Skeletal muscle cell (primary cell): ENCODE data around the gene APBA2.
A peak's percentile ranks its signal among the peaks of the same experiment; 100 is the strongest.
"Not testable (repeated sequence)": the region's sequence is repeated elsewhere in the genome, so short reads cannot be mapped to it uniquely, and the experiment has no call there.

Source experiments
- DNase-seq: peaks from one replicate; pipeline ENCODE4 v3.0.0-alpha.2; 2010; ENCODE audit warnings: low read depth
- H3K4me3 ChIP-seq: 2 replicates; pipeline ENCODE4 v1.5.1; 2011; ENCODE audit warnings: low read depth, mild to moderate bottlenecking, control low read depth, low read length, moderate library complexity

The APBA2 gene

DNA sequence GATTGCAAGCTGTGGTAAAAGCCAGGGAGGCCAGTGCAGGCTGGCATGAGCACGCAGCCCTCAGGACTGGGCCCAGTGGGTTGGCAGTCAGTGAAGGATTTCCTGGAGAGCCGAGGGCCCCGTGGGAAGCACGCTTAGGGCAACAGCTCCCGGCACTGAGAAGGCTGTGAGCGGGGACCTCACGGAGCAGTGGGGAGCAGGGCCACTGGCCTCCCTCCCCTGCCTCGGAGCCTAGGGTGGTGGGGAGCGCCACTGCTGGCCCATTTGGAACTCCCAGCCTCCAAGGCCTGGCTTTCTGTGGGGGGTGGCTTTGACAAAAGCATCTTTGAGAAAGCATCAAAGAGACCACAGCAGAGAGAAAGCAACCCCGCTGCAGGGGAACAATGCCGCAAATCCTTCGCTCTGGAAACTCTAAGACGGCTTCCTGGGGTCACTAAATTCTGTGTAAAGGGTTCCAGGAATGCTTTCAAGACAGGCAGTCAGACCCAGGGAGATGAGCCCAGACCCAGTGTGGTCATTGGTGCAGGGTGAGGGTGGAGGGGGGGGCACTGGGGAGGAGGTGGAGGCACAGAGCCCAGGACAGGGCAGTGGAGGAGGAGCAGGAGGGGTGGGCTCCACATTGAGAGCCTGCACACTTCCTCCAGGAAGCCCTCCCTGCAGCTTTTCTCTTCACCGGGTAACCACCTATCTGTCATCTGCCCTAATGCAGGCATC is 9.5 kb upstream of the APBA2 start:
- DNase-seq: no peak
- no peak overlapping the region for H3K4me3 ChIP-seq

DNA sequence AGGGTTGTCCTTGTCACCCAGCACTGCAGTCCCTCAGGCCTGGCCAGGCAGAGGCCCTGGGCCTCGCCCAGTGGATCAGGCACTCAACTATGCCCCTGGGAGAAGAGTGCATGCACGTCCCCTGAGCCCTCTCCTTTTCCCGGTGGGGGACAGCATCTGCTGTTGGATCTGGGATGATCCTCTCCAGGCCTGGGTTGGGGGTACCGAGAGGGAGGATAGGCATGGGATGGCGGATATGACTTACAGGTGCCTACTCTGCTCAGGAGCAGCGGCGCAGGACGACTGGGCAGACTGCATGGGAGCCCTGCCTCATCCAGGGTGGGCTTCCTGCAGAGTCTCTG is 9.0 kb upstream of the APBA2 start:
- no peak overlapping the region for H3K4me3 ChIP-seq
- no peak for DNase-seq

- no peak for DNase-seq
These were observed 7.6 kb upstream of the APBA2 start for GRCh38 chr15:28878209-28878608.

DNA sequence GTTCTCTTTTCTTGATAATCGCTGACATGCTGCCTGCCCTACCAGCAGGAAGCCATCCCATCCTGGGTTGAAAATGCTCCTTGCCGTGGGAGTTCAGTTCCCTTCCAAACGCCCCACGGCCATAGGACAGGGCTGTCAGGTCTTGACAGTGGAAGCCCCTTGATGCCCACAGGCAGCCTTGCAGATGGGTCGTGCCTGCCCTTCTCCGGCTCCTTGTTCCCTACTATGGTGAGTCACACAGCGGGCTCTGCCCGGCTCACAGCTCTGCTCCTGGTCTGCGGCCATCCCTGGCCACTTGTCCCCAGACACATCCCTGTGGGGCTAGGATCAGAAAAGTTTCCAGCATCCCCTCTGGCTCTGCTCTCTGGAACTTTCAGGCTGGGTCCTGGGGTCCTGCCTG is 6.2 kb upstream of the APBA2 start:
- no peak for DNase-seq
- no peak overlapping the region for H3K4me3 ChIP-seq

More at GRCh38 chr15:28878209-28878608, 7.6 kb upstream of the APBA2 start:
- H3K4me3 ChIP-seq: no peak overlapping the region

GRCh38 chr15:28880680-28881079 is 5.1 kb upstream of the APBA2 start:
- H3K4me3 ChIP-seq: no peak overlapping the region
- no peak for DNase-seq

GRCh38 chr15:28881170-28881569 is 4.6 kb upstream of the APBA2 start:
- no peak overlapping the region for H3K4me3 ChIP-seq
- DNase-seq: no peak

GRCh38 chr15:28881600-28881999 is 4.2 kb upstream of the APBA2 start:
- no peak for DNase-seq
- no peak overlapping the region for H3K4me3 ChIP-seq

DNA sequence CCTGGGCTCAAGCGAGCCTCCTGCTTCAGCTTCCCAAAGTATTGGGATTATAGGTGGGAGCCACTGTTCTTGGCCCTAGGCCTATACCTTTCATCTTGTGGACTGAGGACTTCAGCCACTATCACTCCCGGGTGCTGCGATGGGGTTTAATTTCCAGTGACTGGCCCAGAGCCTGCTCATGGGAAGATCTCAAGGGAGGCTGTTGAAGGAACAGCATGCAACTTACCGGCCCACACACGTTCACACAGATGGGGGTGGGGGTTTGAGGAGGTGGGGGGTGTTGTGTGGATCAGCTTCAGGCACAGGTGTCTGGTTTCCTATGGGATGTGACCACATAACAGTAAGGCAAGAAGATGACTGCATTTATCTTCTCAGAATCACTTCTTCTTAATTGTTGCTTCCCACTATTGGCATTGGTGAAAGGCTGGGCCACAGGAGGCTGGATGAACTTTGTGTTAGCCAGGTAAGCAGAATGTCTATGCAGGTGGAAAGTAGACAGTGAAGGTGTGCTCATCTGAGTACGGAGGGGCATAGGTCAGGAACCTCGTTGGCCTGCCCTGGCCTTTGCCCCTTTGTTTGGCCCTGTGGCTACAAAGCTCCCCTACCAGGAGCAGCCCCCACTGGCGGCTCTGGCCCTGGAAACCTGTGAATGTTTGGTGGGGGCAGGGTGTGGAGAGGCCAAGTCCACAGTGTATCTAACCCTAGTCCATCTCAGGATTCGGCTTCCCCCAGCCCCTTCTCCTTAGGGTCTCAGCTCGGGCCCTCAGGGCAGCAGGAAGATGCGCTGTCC is 1.4 kb upstream of the APBA2 start:
- no peak for DNase-seq
- H3K4me3 ChIP-seq: no peak overlapping the region

GRCh38 chr15:28885128-28885629 is 595 bp upstream of the APBA2 start:
- peak overlapping the region; percentile 72 for H3K4me3 ChIP-seq
- no peak for DNase-seq

DNA sequence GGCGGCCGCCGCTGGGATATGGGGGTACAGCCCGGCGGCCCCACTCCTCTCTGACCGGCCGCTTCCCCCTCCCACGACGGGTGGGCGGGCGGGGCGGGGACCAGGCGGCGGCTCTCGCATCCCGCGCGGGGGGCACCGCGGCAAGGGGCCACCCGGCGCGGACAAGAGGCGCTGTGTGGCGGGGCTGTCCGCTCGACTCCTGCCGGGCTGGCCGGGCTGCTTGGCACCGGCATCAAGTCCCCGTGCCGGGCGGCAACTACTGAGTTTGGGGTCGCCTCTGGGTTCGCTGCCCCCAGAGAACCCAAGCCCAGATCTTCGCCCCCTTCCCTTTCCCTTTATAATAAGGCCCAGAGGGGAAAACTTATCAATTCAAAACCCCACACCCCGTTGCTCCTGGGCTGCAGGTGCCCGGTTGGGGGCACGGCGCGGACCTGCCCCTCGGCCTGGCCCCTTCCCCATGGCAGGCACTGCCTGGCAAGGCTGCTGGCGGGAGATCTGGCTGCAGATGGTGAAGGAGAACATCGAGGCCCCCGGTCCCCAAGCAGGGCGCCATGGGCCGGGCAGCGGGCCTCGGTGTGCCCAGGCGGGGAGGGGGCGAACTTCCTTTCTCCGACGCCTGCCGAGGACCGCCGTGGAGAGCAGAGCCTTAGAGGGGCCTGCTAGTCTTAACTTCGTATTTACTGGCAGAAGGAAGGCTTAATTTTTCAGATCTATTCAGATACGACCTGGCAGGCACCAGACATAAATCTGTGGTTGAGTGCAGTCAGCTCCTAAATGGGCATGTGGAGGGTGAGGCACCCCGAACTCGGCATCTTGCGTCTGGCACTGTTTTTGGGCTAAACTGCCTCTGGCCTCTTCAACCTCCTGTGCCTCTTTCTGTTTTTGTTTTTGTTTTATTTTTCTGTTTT is 911 bp downstream of the APBA2 start:
- peak overlapping the region; percentile 72 for H3K4me3 ChIP-seq
- DNase-seq: no peak

DNA sequence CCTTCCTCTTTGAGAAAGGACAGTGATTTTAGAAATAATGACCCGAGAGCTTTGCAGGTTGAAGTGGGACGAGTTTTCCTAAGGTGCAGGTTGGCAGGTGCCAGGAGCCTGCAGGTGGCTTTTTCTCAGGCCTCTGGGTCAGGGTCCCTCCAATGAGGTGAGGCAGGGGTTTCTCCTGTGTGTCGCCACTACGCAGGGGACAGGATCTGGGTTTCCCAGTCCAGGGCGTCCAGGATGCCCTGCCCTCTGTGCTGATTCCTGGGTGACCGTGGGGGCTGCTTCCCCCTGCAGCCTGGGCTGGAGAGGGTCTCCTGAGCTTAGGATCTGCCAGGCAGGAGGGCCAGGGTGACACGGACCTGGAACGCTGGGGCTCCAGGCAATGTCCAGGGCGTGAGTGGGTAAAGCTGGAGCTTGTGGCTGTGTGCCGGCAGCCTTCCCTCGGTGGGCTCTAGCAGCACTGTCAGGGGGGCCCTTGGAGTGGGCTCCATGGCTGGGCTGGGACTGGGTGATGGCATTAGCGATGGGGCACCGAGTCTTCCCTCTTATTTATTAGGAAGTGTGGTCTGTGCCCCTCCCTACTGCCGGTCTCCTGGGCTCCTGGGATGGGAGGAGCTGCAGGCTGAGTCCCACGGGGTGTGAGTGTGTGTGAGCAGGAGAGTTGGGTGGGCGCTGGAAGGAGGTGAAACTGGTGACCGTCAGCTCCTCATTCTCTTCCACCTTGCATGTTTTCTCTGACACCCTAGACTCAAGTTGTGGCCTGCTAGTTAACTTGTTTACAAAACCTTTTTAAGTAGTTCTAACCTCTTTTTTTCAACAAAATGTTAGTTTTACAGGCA is 1.8 kb downstream of the APBA2 start:
- peak overlapping the region; percentile 72 for H3K4me3 ChIP-seq
- no peak for DNase-seq

DNA sequence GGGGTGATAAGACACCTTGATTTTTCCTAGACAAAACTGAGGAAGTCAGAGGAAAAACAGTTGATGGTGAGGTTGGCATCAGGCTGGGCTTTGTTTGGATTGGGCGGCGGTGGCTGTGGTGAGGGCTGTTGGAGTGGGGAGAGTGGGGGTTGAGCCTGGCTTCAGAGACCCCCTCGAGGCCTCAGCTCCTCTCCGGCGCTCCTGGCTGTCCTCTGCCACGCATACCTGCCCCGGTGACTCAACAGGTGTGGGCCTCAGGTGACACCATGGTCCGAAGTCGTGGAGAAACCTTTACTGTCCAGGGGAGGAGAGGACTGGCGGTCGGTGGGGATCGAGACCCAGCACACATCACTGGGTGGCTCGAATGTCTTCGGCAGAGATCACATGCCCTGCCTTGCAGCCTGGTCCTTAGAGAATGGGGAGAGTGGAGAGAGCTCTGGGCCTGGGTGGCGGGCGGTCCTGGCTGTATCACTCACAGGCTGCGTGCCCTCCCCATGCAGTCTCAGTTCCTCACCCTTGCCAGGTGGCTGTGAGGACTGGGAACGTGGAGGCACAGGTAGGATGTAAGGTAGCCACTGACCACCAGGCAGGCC is 2.6 kb downstream of the APBA2 start:
- H3K4me3 ChIP-seq: no peak overlapping the region
- DNase-seq: no peak

GRCh38 chr15:28888900-28889299 is 3.1 kb downstream of the APBA2 start:
- DNase-seq: no peak
- no peak overlapping the region for H3K4me3 ChIP-seq

DNA sequence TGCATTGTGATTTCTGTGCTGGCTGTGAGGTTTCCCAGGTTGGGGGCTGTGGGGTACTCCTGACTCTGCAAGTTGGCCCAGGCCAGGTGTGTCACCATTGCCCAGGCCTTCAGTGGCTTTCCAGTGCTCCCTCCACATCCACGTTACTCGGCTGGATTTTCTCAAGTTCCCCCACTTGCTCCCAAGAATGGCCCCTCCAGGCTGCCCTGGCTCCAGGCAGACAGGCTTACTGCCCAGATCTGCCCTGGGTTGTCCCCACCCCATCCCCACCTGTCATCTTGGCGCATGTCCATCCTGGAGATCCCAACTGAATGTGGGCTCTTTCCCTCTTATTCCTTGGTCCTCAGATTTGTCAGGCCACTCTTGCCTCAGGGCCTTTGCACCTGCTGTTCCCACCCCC is 3.6 kb downstream of the APBA2 start:
- DNase-seq: no peak
- H3K4me3 ChIP-seq: no peak overlapping the region

DNA sequence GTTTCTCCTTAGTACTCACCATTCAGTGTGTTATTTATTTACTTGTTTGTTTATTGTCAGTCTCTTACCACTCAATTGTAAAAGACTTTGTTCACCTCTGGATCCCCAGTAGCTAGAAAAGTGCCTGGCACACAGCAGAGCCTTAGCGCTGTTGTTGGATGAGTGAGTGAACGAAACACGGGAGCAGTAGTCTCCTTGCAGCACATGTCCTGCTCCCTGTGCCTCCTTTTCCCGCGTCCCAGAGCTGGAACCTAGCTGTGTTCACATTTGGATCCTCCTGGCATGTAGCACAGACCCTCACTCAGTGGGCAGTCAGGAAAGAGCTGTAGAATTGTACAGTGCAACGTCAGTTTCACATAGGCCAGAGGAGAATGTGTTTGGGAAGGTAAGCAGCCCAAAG is 4.1 kb downstream of the APBA2 start:
- DNase-seq, H3K4me3 ChIP-seq: not testable (repeated sequence)

DNA sequence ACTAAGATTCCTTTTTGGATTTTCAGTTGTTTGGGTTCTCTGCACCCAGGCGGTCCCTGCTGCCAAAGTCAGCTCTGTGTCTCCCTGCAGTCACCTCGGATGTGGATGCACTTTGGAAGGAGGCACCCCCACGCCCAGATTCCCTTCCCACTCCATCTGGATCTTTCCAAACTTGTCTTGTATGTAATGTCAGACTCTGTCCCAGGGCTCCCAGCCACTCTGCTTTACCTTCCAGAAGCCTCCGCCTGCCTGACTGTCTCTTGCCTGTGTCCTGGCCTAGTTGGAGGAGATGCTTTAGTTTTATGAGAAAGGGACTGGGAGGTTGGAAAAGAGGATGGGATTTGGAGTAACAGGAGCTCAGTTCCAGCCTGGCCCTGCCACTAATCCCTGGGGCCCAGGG is 4.5 kb downstream of the APBA2 start:
- DNase-seq: not testable (repeated sequence)

GRCh38 chr15:28890711-28891495 is 5.1 kb downstream of the APBA2 start:
- DNase-seq: no peak
- no peak overlapping the region for H3K4me3 ChIP-seq

More for the DNA sequence above, 4.5 kb downstream of the APBA2 start:
- H3K4me3 ChIP-seq: not testable (repeated sequence)

- no peak for DNase-seq
- H3K4me3 ChIP-seq: no peak overlapping the region
These were observed 5.8 kb downstream of the APBA2 start for GRCh38 chr15:28891588-28891987.
